Measurements from ENCODE around the gene ARL4C.

Gene ARL4C

DNA sequence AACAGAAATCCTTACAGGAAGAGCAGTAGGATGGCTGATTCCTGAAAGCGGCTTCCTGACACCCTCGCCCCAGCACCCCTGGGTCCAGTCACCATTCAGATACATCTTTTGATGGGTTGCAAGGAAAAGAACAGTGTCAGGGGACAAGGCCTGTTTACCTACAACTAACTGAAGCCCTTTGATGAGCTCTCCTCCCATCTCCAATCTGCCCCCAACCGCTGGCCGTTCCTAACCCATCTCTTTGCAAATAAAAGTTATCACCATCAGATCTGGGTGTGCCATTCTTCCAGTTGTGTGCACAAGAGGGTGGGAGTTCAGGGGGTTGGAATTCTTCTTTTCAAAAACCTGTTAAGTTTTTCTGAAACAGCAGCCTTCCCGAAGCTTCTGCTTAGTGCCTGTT is 48.9 kb downstream of the ARL4C start:
- no peaks in the 10 kb centered on the region for H3K27me3 ChIP-seq (replicated peaks; ENCODE audit: control insufficient read depth, insufficient read depth, low read length)
- no peak overlapping the region for H3K4me3 ChIP-seq (replicated peaks; ENCODE audit: low read depth, low read length)
- TF ChIP-seq, protein P1, sequence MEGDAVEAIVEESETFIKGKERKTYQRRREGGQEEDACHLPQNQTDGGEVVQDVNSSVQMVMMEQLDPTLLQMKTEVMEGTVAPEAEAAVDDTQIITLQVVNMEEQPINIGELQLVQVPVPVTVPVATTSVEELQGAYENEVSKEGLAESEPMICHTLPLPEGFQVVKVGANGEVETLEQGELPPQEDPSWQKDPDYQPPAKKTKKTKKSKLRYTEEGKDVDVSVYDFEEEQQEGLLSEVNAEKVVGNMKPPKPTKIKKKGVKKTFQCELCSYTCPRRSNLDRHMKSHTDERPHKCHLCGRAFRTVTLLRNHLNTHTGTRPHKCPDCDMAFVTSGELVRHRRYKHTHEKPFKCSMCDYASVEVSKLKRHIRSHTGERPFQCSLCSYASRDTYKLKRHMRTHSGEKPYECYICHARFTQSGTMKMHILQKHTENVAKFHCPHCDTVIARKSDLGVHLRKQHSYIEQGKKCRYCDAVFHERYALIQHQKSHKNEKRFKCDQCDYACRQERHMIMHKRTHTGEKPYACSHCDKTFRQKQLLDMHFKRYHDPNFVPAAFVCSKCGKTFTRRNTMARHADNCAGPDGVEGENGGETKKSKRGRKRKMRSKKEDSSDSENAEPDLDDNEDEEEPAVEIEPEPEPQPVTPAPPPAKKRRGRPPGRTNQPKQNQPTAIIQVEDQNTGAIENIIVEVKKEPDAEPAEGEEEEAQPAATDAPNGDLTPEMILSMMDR (IDR thresholded peaks at IDR 0.05; ENCODE audit: insufficient read depth, low read length, poor library complexity, severe bottlenecking), result no peak
- no peaks in the 10 kb centered on the region for H3K36me3 ChIP-seq (ENCODE audit: control insufficient read depth, insufficient read depth, low read length)
- DNase-seq (ENCODE audit: extremely low read depth, insufficient read length), result no peak

DNA sequence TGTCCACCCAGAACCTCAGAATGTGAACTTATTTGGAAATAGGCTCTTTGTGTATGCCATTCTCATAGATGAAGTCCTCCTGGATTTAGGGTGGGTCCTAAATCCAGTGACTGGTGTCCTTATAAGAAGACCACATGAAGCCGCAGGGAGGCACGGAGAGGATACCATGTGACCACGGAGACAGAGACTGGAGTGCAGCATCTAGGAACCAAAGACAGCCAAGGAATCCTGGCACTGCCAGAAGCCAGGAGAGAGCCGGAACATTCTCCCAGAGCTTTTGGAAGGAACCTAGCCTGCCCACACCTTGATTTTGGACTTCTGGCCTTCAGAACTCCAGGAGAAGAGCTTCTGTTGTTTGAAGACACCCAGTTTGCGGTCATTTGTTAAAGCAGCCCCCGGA is 49.7 kb downstream of the ARL4C start:
- H3K36me3 ChIP-seq (ENCODE audit: control insufficient read depth, insufficient read depth, low read length), result no peaks in the 10 kb centered on the region
- no peaks in the 10 kb centered on the region for H3K27me3 ChIP-seq (replicated peaks; ENCODE audit: control insufficient read depth, insufficient read depth, low read length)
- H3K4me3 ChIP-seq (replicated peaks; ENCODE audit: low read depth, low read length), result no peak overlapping the region
- TF ChIP-seq, protein P1 (IDR thresholded peaks at IDR 0.05; ENCODE audit: insufficient read depth, low read length, poor library complexity, severe bottlenecking), result no peak
- no peak for DNase-seq (ENCODE audit: extremely low read depth, insufficient read length)

DNA sequence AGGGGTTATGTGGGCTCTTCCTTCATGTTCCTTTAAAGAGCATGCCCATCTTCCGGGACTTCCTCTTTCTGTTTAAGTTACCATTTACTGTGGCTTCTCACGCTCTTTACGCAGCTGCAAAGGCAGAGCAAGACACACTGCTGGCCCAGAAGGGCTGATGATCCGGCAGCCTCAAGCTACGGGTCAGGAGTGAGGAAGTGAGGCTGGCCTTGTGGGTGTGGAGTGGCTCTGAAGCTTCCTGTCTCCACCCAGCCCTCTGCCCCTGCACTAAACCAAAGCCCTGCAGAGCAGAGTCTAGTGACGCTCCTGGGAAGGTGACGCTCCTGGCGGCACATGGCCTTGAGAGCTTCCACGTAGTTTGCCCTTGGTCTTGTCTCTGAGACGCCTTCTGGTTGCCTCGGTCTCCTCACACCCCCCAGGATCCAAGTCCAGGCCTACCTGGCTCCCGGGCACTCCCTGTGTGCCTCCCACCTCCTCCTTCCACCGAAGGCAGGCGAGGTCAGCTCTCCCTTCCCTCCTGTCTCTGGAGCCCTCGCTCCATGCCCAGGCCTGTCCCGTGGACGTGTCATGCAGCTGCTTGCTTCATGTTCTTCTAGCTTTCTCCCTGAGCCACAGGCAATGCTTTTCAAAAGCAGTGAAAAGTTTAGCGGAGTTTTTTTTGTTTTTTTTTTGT is 50.3 kb downstream of the ARL4C start:
- Histone ChIP-seq H3K36me3 (ENCODE audit: control insufficient read depth, insufficient read depth, low read length) (no peaks in the 10 kb centered on the region), H3K4me3 (replicated peaks; ENCODE audit: low read depth, low read length) (no peak overlapping the region), H3K27me3 (replicated peaks; ENCODE audit: control insufficient read depth, insufficient read depth, low read length) (no peaks in the 10 kb centered on the region)
- peak; percentile 78 for DNase-seq (ENCODE audit: extremely low read depth, insufficient read length)
- TF ChIP-seq, protein P1 (IDR thresholded peaks at IDR 0.05; ENCODE audit: insufficient read depth, low read length, poor library complexity, severe bottlenecking), result no peak

DNA sequence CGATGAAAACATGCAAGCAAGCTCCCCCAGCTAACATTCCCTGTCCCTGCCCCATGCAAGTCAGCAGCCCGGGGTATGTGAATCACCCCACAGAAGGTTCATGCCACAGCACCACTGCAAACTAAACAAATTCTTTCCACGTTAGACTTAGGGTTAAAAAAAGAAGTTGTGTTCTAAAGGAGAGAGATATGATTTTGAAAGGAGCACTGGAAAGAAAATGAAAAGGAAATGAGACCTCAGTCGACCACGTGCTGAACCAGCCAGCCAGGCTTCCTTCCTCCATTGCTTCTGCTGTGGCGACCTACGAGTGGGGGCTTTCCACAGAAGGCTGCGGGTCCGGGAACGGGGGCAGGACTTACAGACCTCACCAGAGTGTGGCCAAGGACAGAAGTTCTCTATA is 52.0 kb downstream of the ARL4C start:
- H3K27me3 ChIP-seq (replicated peaks; ENCODE audit: control insufficient read depth, insufficient read depth, low read length), result no peaks in the 10 kb centered on the region
- H3K36me3 ChIP-seq (ENCODE audit: control insufficient read depth, insufficient read depth, low read length), result no peaks in the 10 kb centered on the region
- DNase-seq (ENCODE audit: extremely low read depth, insufficient read length), result peak; percentile 48
- TF ChIP-seq, protein P1 (IDR thresholded peaks at IDR 0.05; ENCODE audit: insufficient read depth, low read length, poor library complexity, severe bottlenecking), result no peak
- H3K4me3 ChIP-seq (replicated peaks; ENCODE audit: low read depth, low read length), result no peak overlapping the region

DNA sequence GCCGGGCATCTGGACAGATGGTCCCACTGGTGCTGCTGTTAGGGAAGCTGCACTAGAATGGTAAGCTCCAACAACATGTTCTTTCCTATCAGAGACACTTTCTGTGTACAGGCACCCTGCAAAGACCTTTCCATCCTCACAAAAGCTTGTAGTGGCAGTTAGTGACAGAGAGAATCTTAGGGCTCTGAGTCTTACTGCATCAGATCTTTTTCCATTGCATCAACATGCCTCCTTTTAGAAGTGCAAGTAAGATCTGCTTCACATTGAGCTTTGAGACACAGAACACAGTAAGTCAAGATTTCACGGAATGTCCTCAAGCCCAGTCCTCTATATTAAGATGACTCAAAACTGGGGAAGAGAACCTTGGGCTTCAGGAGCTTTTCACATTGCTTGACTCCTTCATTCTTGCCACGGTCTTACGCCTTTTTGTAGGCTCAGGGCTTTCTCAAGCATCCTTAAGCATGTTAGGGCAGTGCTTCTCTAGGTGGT is 52.6 kb downstream of the ARL4C start:
- no peak for DNase-seq (ENCODE audit: extremely low read depth, insufficient read length)
- Histone ChIP-seq H3K4me3 (replicated peaks; ENCODE audit: low read depth, low read length) (no peak overlapping the region), H3K36me3 (ENCODE audit: control insufficient read depth, insufficient read depth, low read length) (no peaks in the 10 kb centered on the region), H3K27me3 (replicated peaks; ENCODE audit: control insufficient read depth, insufficient read depth, low read length) (no peaks in the 10 kb centered on the region)
- TF ChIP-seq, protein P1 (IDR thresholded peaks at IDR 0.05; ENCODE audit: insufficient read depth, low read length, poor library complexity, severe bottlenecking), result no peak
